SK-N-SH treated with all-trans-retinoic acid at 6 μM for 48 hours (cell line): ENCODE measurements around the gene TBCD.

Experiments
- ATAC-seq: fragments of 200-7000 bp; cut with Tn5 transposase; 3 replicates; pipeline ENCODE4 v1.9.1; 2020; ENCODE audit warnings: mild to moderate bottlenecking, moderate library complexity
- ARNTL ChIP-seq: fragments of 450-650 bp; formaldehyde crosslinking; IDR thresholded peaks from 2 replicates; pipeline ENCODE4 v1.5.0; 2020; ENCODE audit warnings: low read depth, mild to moderate bottlenecking, moderate library complexity, borderline replicate concordance
- BACH2 ChIP-seq: fragments of 250-450 bp; sonication (Bioruptor Pico); IDR thresholded peaks from 2 replicates; pipeline ENCODE4 v1.9.0; 2021; ENCODE audit warnings: mild to moderate bottlenecking, borderline replicate concordance
- CSDC2 ChIP-seq: fragments of 250-450 bp; sonication (Bioruptor Pico); IDR thresholded peaks from 2 replicates; pipeline ENCODE4 v1.5.0; 2020; ENCODE audit warnings: mild to moderate bottlenecking, moderate library complexity
- ESRRG ChIP-seq: fragments of 250-450 bp; sonication (Bioruptor Pico); IDR thresholded peaks from 2 replicates; pipeline ENCODE4 v1.6.1; 2021; ENCODE audit warnings: mild to moderate bottlenecking
- GLIS3 ChIP-seq: fragments of 250-450 bp; sonication (Bioruptor Pico); IDR thresholded peaks from 2 replicates; pipeline ENCODE4 v1.5.0; 2020; ENCODE audit warnings: mild to moderate bottlenecking, moderate library complexity
- OSR1 ChIP-seq: fragments of 250-450 bp; sonication (Bioruptor Pico); IDR thresholded peaks from 2 replicates; pipeline ENCODE4 v1.8.0; 2022; ENCODE audit warnings: moderate library complexity, mild to moderate bottlenecking, inconsistent platforms
- PPARA ChIP-seq: fragments of 250-450 bp; sonication (Bioruptor Pico); IDR thresholded peaks from 2 replicates; pipeline ENCODE4 v1.5.0; 2020; ENCODE audit warnings: mild to moderate bottlenecking, borderline replicate concordance
- RARB ChIP-seq: fragments of 250-450 bp; sonication (Bioruptor Pico); IDR thresholded peaks from 2 replicates; pipeline ENCODE4 v1.8.0; 2021; ENCODE audit warnings: mild to moderate bottlenecking, moderate library complexity
- SNAI2 ChIP-seq: fragments of 250-450 bp; sonication (Bioruptor Pico); IDR thresholded peaks from 2 replicates; pipeline ENCODE4 v1.5.0; 2020; ENCODE audit warnings: mild to moderate bottlenecking, moderate library complexity
- TOX ChIP-seq: fragments of 250-450 bp; sonication (Bioruptor Pico); IDR thresholded peaks from 2 replicates; pipeline ENCODE4 v1.8.0; 2021; ENCODE audit warnings: mild to moderate bottlenecking, moderate library complexity, borderline replicate concordance
- TSHZ2 ChIP-seq: fragments of 250-450 bp; sonication (Bioruptor Pico); IDR thresholded peaks from 2 replicates; pipeline ENCODE4 v1.5.0; 2020; ENCODE audit warnings: mild to moderate bottlenecking, moderate library complexity
- ZFP3 ChIP-seq: fragments of 250-450 bp; sonication (Bioruptor Pico); IDR thresholded peaks from 2 replicates; pipeline ENCODE4 v1.5.0; 2020; ENCODE audit warnings: mild to moderate bottlenecking, moderate library complexity
- ZFP30 ChIP-seq: fragments of 450-650 bp; formaldehyde crosslinking; IDR thresholded peaks from 2 replicates; pipeline ENCODE4 v1.5.0; 2022; ENCODE audit warnings: mild to moderate bottlenecking, moderate library complexity
- ZNF565 ChIP-seq: fragments of 450-650 bp; formaldehyde crosslinking; conservative IDR thresholded peaks from 2 replicates; pipeline ENCODE4 v1.5.0; 2020; ENCODE audit warnings: low read depth, mild to moderate bottlenecking, moderate library complexity
- ZNF70 ChIP-seq: fragments of 450-650 bp; formaldehyde crosslinking; IDR thresholded peaks from 2 replicates; pipeline ENCODE4 v1.5.0; 2020; ENCODE audit warnings: mild to moderate bottlenecking, moderate library complexity
- ZNF8 ChIP-seq: fragments of 450-650 bp; formaldehyde crosslinking; IDR thresholded peaks from 2 replicates; pipeline ENCODE4 v1.5.0; 2020; ENCODE audit warnings: mild to moderate bottlenecking, moderate library complexity
- TF ChIP-seq, protein P1 (sequence below): fragments of 250-450 bp; sonication (Bioruptor Pico); IDR thresholded peaks from 2 replicates; pipeline ENCODE4 v1.8.0; 2021; ENCODE audit warnings: low read depth, mild to moderate bottlenecking, moderate library complexity, borderline replicate concordance
- TF ChIP-seq, protein P2 (sequence below): fragments of 250-450 bp; sonication (Bioruptor Pico); IDR thresholded peaks from 2 replicates; pipeline ENCODE4 v1.5.1; 2020; ENCODE audit warnings: low read depth, mild to moderate bottlenecking, moderate library complexity
- TF ChIP-seq, protein P3 (sequence below): fragments of 250-450 bp; sonication (Bioruptor Pico); IDR thresholded peaks from 2 replicates; pipeline ENCODE4 v1.5.1; 2021; ENCODE audit warnings: mild to moderate bottlenecking, moderate library complexity

The TBCD gene

GRCh38 chr17:82845163-82845807 is 93.4 kb downstream of the TBCD start:
- no peak for TF ChIP-seq ZNF70 (CRISPR knock-in tag)
- TF ChIP-seq, protein P1, sequence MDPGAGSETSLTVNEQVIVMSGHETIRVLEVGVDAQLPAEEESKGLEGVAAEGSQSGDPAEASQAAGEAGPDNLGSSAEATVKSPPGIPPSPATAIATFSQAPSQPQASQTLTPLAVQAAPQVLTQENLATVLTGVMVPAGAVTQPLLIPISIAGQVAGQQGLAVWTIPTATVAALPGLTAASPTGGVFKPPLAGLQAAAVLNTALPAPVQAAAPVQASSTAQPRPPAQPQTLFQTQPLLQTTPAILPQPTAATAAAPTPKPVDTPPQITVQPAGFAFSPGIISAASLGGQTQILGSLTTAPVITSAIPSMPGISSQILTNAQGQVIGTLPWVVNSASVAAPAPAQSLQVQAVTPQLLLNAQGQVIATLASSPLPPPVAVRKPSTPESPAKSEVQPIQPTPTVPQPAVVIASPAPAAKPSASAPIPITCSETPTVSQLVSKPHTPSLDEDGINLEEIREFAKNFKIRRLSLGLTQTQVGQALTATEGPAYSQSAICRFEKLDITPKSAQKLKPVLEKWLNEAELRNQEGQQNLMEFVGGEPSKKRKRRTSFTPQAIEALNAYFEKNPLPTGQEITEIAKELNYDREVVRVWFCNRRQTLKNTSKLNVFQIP (CRISPR knock-in tag), result no peak
- TF ChIP-seq SNAI2 (CRISPR knock-in tag), result no peak
- no peak for TF ChIP-seq CSDC2
- no peak for TF ChIP-seq TSHZ2 (CRISPR knock-in tag)
- TF ChIP-seq ZFP3 (CRISPR knock-in tag), result no peak
- no peak for TF ChIP-seq ESRRG (CRISPR knock-in tag)
- no peak for TF ChIP-seq ZFP30 (CRISPR knock-in tag)
- no peak for TF ChIP-seq BACH2 (CRISPR knock-in tag)
- no peak for TF ChIP-seq ARNTL (CRISPR knock-in tag)
- TF ChIP-seq, protein P2, sequence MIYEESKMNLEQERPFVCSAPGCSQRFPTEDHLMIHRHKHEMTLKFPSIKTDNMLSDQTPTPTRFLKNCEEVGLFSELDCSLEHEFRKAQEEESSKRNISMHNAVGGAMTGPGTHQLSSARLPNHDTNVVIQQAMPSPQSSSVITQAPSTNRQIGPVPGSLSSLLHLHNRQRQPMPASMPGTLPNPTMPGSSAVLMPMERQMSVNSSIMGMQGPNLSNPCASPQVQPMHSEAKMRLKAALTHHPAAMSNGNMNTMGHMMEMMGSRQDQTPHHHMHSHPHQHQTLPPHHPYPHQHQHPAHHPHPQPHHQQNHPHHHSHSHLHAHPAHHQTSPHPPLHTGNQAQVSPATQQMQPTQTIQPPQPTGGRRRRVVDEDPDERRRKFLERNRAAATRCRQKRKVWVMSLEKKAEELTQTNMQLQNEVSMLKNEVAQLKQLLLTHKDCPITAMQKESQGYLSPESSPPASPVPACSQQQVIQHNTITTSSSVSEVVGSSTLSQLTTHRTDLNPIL (CRISPR knock-in tag), result no peak

GRCh38 chr17:82846061-82846691 is 94.3 kb downstream of the TBCD start:
- TF ChIP-seq, protein P2 (CRISPR knock-in tag), result no peak
- TF ChIP-seq SNAI2 (CRISPR knock-in tag), result no peak
- TF ChIP-seq ZNF70 (CRISPR knock-in tag), result no peak
- TF ChIP-seq TOX (CRISPR knock-in tag), result no peak
- no peak for TF ChIP-seq RARB
- TF ChIP-seq ARNTL (CRISPR knock-in tag), result no peak
- no peak for TF ChIP-seq CSDC2
- TF ChIP-seq, protein P3, sequence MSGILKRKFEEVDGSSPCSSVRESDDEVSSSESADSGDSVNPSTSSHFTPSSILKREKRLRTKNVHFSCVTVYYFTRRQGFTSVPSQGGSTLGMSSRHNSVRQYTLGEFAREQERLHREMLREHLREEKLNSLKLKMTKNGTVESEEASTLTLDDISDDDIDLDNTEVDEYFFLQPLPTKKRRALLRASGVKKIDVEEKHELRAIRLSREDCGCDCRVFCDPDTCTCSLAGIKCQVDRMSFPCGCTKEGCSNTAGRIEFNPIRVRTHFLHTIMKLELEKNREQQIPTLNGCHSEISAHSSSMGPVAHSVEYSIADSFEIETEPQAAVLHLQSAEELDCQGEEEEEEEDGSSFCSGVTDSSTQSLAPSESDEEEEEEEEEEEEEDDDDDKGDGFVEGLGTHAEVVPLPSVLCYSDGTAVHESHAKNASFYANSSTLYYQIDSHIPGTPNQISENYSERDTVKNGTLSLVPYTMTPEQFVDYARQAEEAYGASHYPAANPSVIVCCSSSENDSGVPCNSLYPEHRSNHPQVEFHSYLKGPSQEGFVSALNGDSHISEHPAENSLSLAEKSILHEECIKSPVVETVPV (CRISPR knock-in tag), result no peak
- TF ChIP-seq BACH2 (CRISPR knock-in tag), result no peak
- no peak for TF ChIP-seq TSHZ2 (CRISPR knock-in tag)
- TF ChIP-seq ESRRG (CRISPR knock-in tag), result no peak
- TF ChIP-seq ZNF8 (CRISPR knock-in tag), result no peak
- TF ChIP-seq ZNF565 (CRISPR knock-in tag), result no peak
- TF ChIP-seq, protein P1 (CRISPR knock-in tag), result no peak
- no peak for TF ChIP-seq OSR1 (CRISPR knock-in tag)
- no peak for TF ChIP-seq PPARA (CRISPR knock-in tag)
- no peak for TF ChIP-seq GLIS3 (CRISPR knock-in tag)
- ATAC-seq, result no peak; the same call in 2 of the 3 replicates

More at GRCh38 chr17:82845163-82845807, 93.4 kb downstream of the TBCD start:
- no peak for ATAC-seq
